Posterior vena cava (tissue), 2 donors: ENCODE measurements around the gene ABCB9. TPM values are rescaled to one million over a fixed set of nuclear protein-coding genes. Genes with fewer than 3 reads are reported as not detected.

ENCODE experiments used
- DNase-seq: peaks from one replicate; pipeline ENCODE4 v3.0.0-alpha.2; 2020; ENCODE audit warnings: low spot score
- intact Hi-C, 2 donors: fragments of 100-400 bp; cut with DNase I; formaldehyde crosslinking; loops; one replicate each; pipeline versions ENCODE4 v1.14.1 to v1.14.2; 2022 to 2023
- total RNA-seq, 2 donors: library from RNA; stranded (reverse); fragmentation: NEBNext Ultra II Directional; extraction: Animal tissue kit (Norgen Biotek cat#: 25700); gene quantifications; one replicate each; pipeline ENCODE4 v1.2.1, GENCODE V29; 2021
- donor health status: DM: yes; HTN: yes; CAD: no.
- donor health status: DM: yes; HTN: yes; CAD: no.

The ABCB9 gene
- total RNA-seq, 2 donors from 2014 or later, result 3.4 to 5.3 TPM

GRCh38 chr12:122996621-122997342, 30.5 kb upstream of the ABCB9 start:
- intact Hi-C loops, result loop anchor here in 1 of 2 donors (10.0 kb wide), 1 partner anchor 148 kb away; no protein-coding TSS in a partner anchor
- no peak for DNase-seq

- intact Hi-C loops, result loop anchor here in 1 of 2 donors (10.0 kb wide), 1 partner anchor 149 kb away; no protein-coding TSS in a partner anchor
- no peak for DNase-seq
Measured at GRCh38 chr12:122996188-122996601, 29.9 kb upstream of the ABCB9 start.

GRCh38 chr12:122995503-122996187, 29.4 kb upstream of the ABCB9 start:
- DNase-seq, result peak; percentile 84
- intact Hi-C loops, result loop anchor here in 1 of 2 donors (10.0 kb wide), 1 partner anchor 149 kb away; no protein-coding TSS in a partner anchor

GRCh38 chr12:122994781-122995502, 28.7 kb upstream of the ABCB9 start:
- intact Hi-C loops, result loop anchor here in 1 of 2 donors (10.0 kb wide), 1 partner anchor 150 kb away; no protein-coding TSS in a partner anchor
- DNase-seq, result no peak

GRCh38 chr12:122994140-122994675, 27.9 kb upstream of the ABCB9 start:
- intact Hi-C loops, result loop anchor here in 1 of 2 donors (10.0 kb wide), 1 partner anchor 151 kb away; no protein-coding TSS in a partner anchor
- no peak for DNase-seq

- intact Hi-C loops, result loop anchor here in 1 of 2 donors (10.0 kb wide), 1 partner anchor 152 kb away; no protein-coding TSS in a partner anchor
Measured at GRCh38 chr12:122992386-122992785, 26.1 kb upstream of the ABCB9 start.

GRCh38 chr12:122991623-122992275, 25.5 kb upstream of the ABCB9 start:
- intact Hi-C loops, result loop anchor here in 1 of 2 donors (10.0 kb wide), 1 partner anchor 153 kb away; no protein-coding TSS in a partner anchor
- DNase-seq, result no peak

More at GRCh38 chr12:122992386-122992785, 26.1 kb upstream of the ABCB9 start:
- no peak for DNase-seq

GRCh38 chr12:122990961-122991622, 24.8 kb upstream of the ABCB9 start:
- intact Hi-C loops, result loop anchor here in 1 of 2 donors (10.0 kb wide), 1 partner anchor 154 kb away; no protein-coding TSS in a partner anchor
- DNase-seq, result no peak

GRCh38 chr12:122990561-122990960, 24.3 kb upstream of the ABCB9 start:
- no peak for DNase-seq
- intact Hi-C loops, result loop anchor here in 1 of 2 donors (10.0 kb wide), 1 partner anchor 154 kb away; no protein-coding TSS in a partner anchor

GRCh38 chr12:122989874-122990419, 23.7 kb upstream of the ABCB9 start:
- intact Hi-C loops, result loop anchor here (5.0 to 10.0 kb wide), 2 partner anchors 47 to 155 kb away; no protein-coding TSS in a partner anchor
- no peak for DNase-seq

GRCh38 chr12:122989225-122989839, 23.1 kb upstream of the ABCB9 start:
- intact Hi-C loops, result loop anchor here in 1 of 2 donors (5.0 kb wide), 1 partner anchor 48 kb away; no protein-coding TSS in a partner anchor

GRCh38 chr12:122988612-122989212, 22.4 kb upstream of the ABCB9 start:
- DNase-seq, result no peak
- intact Hi-C loops, result loop anchor here in 1 of 2 donors (5.0 kb wide), 1 partner anchor 49 kb away; no protein-coding TSS in a partner anchor

More at GRCh38 chr12:122989225-122989839, 23.1 kb upstream of the ABCB9 start:
- no peak for DNase-seq

- intact Hi-C loops, result loop anchor here in 1 of 2 donors (5.0 kb wide), 1 partner anchor 49 kb away; no protein-coding TSS in a partner anchor
- no peak for DNase-seq
Measured at GRCh38 chr12:122988036-122988435, 21.8 kb upstream of the ABCB9 start.

GRCh38 chr12:122987086-122987951, 21.1 kb upstream of the ABCB9 start:
- DNase-seq, result no peak
- intact Hi-C loops, result loop anchor here in 1 of 2 donors (5.0 kb wide), 1 partner anchor 50 kb away; no protein-coding TSS in a partner anchor

- intact Hi-C loops, result loop anchor here in 1 of 2 donors (5.0 kb wide), 1 partner anchor 51 kb away; no protein-coding TSS in a partner anchor
- no peak for DNase-seq
Measured at GRCh38 chr12:122986258-122986871, 20.1 kb upstream of the ABCB9 start.
